ENCODE measurements around the gene APBB3.

APBB3 gene

GRCh38 chr5:140573683-140574082 lies 9.3 kb upstream of the APBB3 start:
- H3K27me3 ChIP-seq = no peaks in the 10 kb centered on the region
- no peaks in the 10 kb centered on the region for H3K9me3 ChIP-seq
- H3K4me3 ChIP-seq = no peak overlapping the region
- H3K27ac ChIP-seq = no peak overlapping the region
- TF ChIP-seq, protein P1, sequence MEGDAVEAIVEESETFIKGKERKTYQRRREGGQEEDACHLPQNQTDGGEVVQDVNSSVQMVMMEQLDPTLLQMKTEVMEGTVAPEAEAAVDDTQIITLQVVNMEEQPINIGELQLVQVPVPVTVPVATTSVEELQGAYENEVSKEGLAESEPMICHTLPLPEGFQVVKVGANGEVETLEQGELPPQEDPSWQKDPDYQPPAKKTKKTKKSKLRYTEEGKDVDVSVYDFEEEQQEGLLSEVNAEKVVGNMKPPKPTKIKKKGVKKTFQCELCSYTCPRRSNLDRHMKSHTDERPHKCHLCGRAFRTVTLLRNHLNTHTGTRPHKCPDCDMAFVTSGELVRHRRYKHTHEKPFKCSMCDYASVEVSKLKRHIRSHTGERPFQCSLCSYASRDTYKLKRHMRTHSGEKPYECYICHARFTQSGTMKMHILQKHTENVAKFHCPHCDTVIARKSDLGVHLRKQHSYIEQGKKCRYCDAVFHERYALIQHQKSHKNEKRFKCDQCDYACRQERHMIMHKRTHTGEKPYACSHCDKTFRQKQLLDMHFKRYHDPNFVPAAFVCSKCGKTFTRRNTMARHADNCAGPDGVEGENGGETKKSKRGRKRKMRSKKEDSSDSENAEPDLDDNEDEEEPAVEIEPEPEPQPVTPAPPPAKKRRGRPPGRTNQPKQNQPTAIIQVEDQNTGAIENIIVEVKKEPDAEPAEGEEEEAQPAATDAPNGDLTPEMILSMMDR (IDR thresholded peaks at IDR 0.05) = no peak
- intact Hi-C loops (cut with DNase I; ENCODE audit: low total_unique reads) = no loop called here
- peaks cover 0 to 16% (median 11%) of the 10 kb centered on the region in 3 donors for H3K36me3 ChIP-seq
- peaks cover 0 to 14% (median 6%) of the 10 kb centered on the region in 4 donors for H3K4me1 ChIP-seq
- DNase-seq = no peak

- Histone ChIP-seq H3K36me3 (peaks cover 8 to 42% (median 34%) of the 10 kb centered on the region in 3 donors), H3K27me3 (no peaks in the 10 kb centered on the region), H3K9me3 (no peaks in the 10 kb centered on the region), H3K4me3 (no peak overlapping the region), H3K4me1 (peaks cover 0 to 36% (median 16%) of the 10 kb centered on the region in 4 donors), H3K27ac (peak overlapping the region in 1 of 2 donors; percentile 50)
- intact Hi-C loops (cut with DNase I; ENCODE audit: low total_unique reads) = no loop called here
- TF ChIP-seq, protein P1 (IDR thresholded peaks at IDR 0.05) = no peak
- no peak for DNase-seq
These were observed 6.7 kb upstream of the APBB3 start for GRCh38 chr5:140571105-140571504.

GRCh38 chr5:140570488-140570887 lies 6.1 kb upstream of the APBB3 start:
- H3K4me1 ChIP-seq = peaks cover 0 to 42% (median 22%) of the 10 kb centered on the region in 4 donors
- intact Hi-C loops (cut with DNase I; ENCODE audit: low total_unique reads) = no loop called here

GRCh38 chr5:140570058-140570457 lies 5.7 kb upstream of the APBB3 start:
- peak overlapping the region; percentile 49 to 64 for H3K27ac ChIP-seq
- no peak overlapping the region for H3K4me3 ChIP-seq
- H3K9me3 ChIP-seq = no peaks in the 10 kb centered on the region
- H3K27me3 ChIP-seq = no peaks in the 10 kb centered on the region
- TF ChIP-seq, protein P1 (IDR thresholded peaks at IDR 0.05) = no peak
- H3K36me3 ChIP-seq = peaks cover 8 to 43% (median 34%) of the 10 kb centered on the region in 3 donors
- intact Hi-C loops (cut with DNase I; ENCODE audit: low total_unique reads) = no loop called here
- peaks cover 0 to 44% (median 26%) of the 10 kb centered on the region in 4 donors for H3K4me1 ChIP-seq
- DNase-seq = no peak

More at GRCh38 chr5:140570488-140570887, 6.1 kb upstream of the APBB3 start:
- TF ChIP-seq, protein P1 (IDR thresholded peaks at IDR 0.05) = no peak
- Histone ChIP-seq H3K27me3 (no peaks in the 10 kb centered on the region), H3K27ac (peak overlapping the region in 1 of 2 donors; percentile 50), H3K4me3 (no peak overlapping the region), H3K9me3 (no peaks in the 10 kb centered on the region), H3K36me3 (peaks cover 8 to 43% (median 34%) of the 10 kb centered on the region in 3 donors)
- no peak for DNase-seq

GRCh38 chr5:140569197-140569596 lies 4.8 kb upstream of the APBB3 start:
- TF ChIP-seq, protein P1 (IDR thresholded peaks at IDR 0.05) = no peak
- no peak overlapping the region for H3K4me3 ChIP-seq
- peaks cover 8 to 43% (median 34%) of the 10 kb centered on the region in 3 donors for H3K36me3 ChIP-seq
- DNase-seq = no peak
- H3K4me1 ChIP-seq = peaks cover 0 to 42% (median 26%) of the 10 kb centered on the region in 4 donors
- H3K27ac ChIP-seq = peak overlapping the region; percentile 49 to 64
- intact Hi-C loops (cut with DNase I; ENCODE audit: low total_unique reads) = loop anchor here (10.0 kb wide), 2 partner anchors 146 to 164 kb away; partner anchors contain the start of gene ANKHD1
- H3K9me3 ChIP-seq = no peaks in the 10 kb centered on the region
- H3K27me3 ChIP-seq = no peaks in the 10 kb centered on the region
